Nephron progenitor cell (in vitro differentiated cells): ENCODE measurements around the gene OMD.
"Not testable (repeated sequence)": the region's sequence is repeated elsewhere in the genome, so short reads cannot be mapped to it uniquely, and the experiment has no call there.

ENCODE experiments used
- DNase-seq: peaks from one replicate; pipeline ENCODE4 v3.0.0; 2021
- H3K27ac Mint-ChIP-seq: 2 replicates; pipeline ENCODE4 v1.8.0; 2021; ENCODE audit warnings: mild to moderate bottlenecking, moderate library complexity, mixed read lengths
- H3K27me3 Mint-ChIP-seq: 2 replicates; pipeline ENCODE4 v1.8.0; 2021; ENCODE audit warnings: mild to moderate bottlenecking, low read depth, mixed read lengths; ENCODE audit not compliant: poor library complexity
- H3K36me3 Mint-ChIP-seq: 2 replicates; pipeline ENCODE4 v1.8.0; 2021; ENCODE audit warnings: low read depth, mixed read lengths
- H3K4me1 Mint-ChIP-seq: 2 replicates; pipeline ENCODE4 v1.8.0; 2021; ENCODE audit warnings: mixed read lengths
- H3K4me3 Mint-ChIP-seq: 2 replicates; pipeline ENCODE4 v1.8.0; 2021; ENCODE audit warnings: mild to moderate bottlenecking, moderate library complexity, mixed read lengths
- H3K9me3 Mint-ChIP-seq: 2 replicates; pipeline ENCODE4 v1.8.0; 2021; ENCODE audit warnings: mild to moderate bottlenecking, moderate library complexity, mixed read lengths
- TF ChIP-seq, protein P1 (sequence below): fragments of 200-600 bp; sonication (generic); IDR thresholded peaks from 2 replicates; pipeline ENCODE4 v1.5.0; 2021; ENCODE audit warnings: antibody characterized with exemption

OMD gene

DNA sequence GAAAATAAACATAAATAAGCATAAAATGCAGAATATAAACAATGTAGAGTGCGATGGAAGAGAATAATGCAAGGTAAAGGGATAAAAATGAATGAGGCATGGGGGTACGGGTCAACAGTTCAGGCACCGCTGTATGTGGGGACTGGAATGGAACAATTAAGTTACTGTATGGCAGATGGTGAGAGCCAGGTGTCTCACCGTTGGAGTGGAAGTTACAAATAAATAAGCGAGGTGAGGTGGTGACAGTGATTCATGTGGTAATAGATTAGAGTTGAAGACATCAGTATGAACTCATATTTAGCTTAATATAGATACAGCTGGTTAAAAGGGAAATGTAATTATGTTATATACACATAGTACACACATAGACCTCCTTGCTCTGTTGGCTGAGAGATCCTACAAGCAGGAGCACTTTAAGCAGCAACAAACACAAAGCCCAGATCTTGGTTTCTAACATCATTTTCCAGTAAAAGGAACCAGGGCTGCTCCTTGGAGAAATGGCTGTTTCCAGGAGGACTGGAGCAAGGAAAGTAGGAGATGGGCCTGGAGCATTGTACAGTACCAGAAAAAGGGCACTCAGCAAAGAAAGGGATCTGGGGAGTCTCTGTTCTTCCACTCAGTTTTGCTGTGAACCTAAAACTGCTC lies 2.4 kb upstream of the OMD start:
- Mint-ChIP-seq H3K4me3 (no peak overlapping the region), H3K27me3 (no peaks in the 10 kb centered on the region), H3K9me3 (no peaks in the 10 kb centered on the region), H3K4me1 (no peaks in the 10 kb centered on the region), H3K36me3 (no peaks in the 10 kb centered on the region), H3K27ac (no peak overlapping the region)
- no peak for DNase-seq
- TF ChIP-seq, protein P1, sequence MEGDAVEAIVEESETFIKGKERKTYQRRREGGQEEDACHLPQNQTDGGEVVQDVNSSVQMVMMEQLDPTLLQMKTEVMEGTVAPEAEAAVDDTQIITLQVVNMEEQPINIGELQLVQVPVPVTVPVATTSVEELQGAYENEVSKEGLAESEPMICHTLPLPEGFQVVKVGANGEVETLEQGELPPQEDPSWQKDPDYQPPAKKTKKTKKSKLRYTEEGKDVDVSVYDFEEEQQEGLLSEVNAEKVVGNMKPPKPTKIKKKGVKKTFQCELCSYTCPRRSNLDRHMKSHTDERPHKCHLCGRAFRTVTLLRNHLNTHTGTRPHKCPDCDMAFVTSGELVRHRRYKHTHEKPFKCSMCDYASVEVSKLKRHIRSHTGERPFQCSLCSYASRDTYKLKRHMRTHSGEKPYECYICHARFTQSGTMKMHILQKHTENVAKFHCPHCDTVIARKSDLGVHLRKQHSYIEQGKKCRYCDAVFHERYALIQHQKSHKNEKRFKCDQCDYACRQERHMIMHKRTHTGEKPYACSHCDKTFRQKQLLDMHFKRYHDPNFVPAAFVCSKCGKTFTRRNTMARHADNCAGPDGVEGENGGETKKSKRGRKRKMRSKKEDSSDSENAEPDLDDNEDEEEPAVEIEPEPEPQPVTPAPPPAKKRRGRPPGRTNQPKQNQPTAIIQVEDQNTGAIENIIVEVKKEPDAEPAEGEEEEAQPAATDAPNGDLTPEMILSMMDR = no peak

DNA sequence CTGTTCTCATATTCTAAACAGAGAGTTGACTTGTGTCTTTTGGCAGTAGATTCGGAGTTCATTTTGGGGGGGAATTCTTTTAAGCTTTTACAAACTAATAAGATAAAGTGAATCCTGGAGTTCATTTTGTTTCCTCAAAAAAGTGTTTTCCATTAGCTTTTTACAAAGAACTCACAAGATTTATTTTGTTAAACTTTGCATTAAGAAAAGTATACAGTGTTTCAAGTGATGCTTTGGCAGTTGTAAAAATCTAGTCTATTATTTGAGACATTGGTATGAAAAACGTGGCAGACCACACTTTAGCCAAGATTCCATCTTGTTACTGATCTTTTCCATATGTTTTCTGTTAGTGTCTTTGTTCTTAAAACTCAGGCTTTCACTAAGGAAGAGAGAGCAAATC lies 1.2 kb upstream of the OMD start:
- Mint-ChIP-seq H3K9me3 (no peaks in the 10 kb centered on the region), H3K4me3 (no peak overlapping the region), H3K36me3 (no peaks in the 10 kb centered on the region), H3K27me3 (no peaks in the 10 kb centered on the region), H3K4me1 (no peaks in the 10 kb centered on the region), H3K27ac (peak overlapping the region; percentile 14)
- DNase-seq = no peak
- TF ChIP-seq, protein P1 = no peak

DNA sequence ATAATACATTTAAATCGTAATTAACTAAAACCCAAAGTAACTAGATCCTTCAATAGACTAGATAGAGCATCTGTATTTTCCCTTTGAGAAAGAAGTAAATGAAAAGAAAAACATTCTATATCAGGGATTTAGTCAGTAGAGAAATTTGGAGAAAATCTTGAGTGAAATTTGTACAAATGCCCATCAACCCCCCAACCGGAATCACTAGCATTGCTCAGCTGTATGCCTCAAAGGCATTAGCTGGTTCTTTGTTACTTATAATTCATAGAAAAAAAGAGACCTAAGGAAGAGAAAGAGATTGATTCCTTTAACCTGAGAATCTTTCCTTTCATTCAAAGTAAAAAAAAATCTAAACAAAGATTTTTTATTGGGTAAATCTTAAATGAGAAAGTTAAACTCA lies 659 bp downstream of the OMD start:
- H3K9me3 Mint-ChIP-seq = no peaks in the 10 kb centered on the region
- no peak overlapping the region for H3K27ac Mint-ChIP-seq
- DNase-seq = no peak

DNA sequence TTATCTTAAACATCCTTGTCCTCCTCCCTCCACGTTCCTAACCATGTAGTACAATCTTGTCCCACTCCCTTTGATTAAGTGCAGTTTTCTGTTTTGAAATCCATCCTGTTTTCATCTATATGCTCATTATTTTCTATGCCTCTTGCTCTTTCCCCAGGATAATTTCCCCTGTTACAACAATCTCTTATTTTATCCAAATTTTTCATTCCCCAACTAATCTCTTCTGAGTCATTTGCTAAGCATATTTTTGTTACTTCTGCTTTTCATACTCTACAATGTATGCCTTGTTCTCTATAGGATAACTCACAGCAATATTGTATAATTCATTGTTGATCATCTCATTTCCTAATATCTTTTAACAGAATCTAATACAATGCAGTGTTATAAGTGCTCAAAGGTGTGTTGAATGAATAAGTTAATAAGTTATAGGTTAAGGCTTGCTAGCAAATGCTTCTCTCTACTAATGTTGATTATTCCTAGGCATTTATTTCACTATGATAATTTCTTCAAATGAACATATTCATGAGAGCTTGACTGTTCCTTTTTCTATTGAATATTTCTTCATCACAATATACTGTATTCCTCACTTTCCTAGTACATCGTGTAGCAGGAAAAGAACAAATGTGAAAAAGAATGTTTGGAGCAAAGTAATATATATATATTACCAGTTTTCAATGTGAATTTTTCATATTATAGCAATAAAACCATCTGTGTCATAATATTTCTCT lies 1.5 kb downstream of the OMD start:
- H3K9me3 Mint-ChIP-seq = no peaks in the 10 kb centered on the region
- no peak for DNase-seq
- no peak overlapping the region for H3K27ac Mint-ChIP-seq
- H3K4me1 Mint-ChIP-seq = no peaks in the 10 kb centered on the region
- TF ChIP-seq, protein P1 = no peak
- no peaks in the 10 kb centered on the region for H3K27me3 Mint-ChIP-seq
- no peak overlapping the region for H3K4me3 Mint-ChIP-seq
- H3K36me3 Mint-ChIP-seq = no peaks in the 10 kb centered on the region

More for the DNA sequence above, 659 bp downstream of the OMD start:
- TF ChIP-seq, protein P1 = no peak
- H3K27me3 Mint-ChIP-seq = no peaks in the 10 kb centered on the region
- H3K4me1 Mint-ChIP-seq = no peaks in the 10 kb centered on the region
- H3K36me3 Mint-ChIP-seq = no peaks in the 10 kb centered on the region
- no peak overlapping the region for H3K4me3 Mint-ChIP-seq

DNA sequence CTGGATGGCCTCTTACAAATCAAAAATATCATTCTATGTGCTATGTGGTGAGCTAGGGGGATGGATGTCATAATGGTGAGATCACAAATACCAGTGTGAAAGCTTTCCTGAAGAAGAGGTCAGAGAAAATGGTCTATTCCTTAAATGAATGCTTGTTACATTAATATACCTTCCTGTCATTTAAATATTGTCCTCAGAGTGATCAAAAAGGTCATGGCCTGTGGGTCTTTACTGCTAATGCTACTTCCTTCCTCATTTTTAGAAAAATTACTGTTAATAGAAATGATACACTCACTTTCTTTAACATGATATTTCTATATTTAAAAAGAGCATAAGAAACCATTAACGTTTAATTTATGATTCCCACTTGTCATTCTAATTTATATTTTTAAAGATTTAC lies 9.7 kb downstream of the OMD start:
- Mint-ChIP-seq H3K36me3 (no peaks in the 10 kb centered on the region), H3K4me3 (no peak overlapping the region), H3K27me3 (no peaks in the 10 kb centered on the region), H3K4me1 (no peaks in the 10 kb centered on the region), H3K9me3 (no peaks in the 10 kb centered on the region), H3K27ac (no peak overlapping the region)
- no peak for DNase-seq
- TF ChIP-seq, protein P1 = no peak

DNA sequence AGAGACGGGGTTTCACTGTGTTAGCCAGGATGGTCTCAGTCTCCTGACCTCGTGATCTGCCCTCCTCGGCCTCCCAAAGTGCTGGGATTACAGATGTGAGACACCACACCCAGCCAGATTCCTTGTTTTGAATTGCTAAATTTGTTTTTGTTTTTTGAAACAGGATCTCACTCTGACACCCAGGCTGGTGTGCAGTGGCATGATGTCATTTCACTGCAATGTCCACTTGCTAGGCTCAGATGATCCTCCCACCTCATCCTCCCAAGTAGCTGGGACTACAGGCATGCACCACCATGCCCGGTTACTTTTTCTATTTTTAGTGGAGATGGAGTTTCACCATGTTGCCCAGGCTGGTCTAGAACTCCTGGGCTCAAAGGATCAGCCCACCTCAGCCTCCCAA lies 13.1 kb downstream of the OMD start:
- H3K9me3 Mint-ChIP-seq, H3K4me1 Mint-ChIP-seq, H3K4me3 Mint-ChIP-seq, H3K27me3 Mint-ChIP-seq, DNase-seq, H3K36me3 Mint-ChIP-seq, H3K27ac Mint-ChIP-seq: not testable (repeated sequence)
